ENCODE data around the gene VEPH1. TPM values are rescaled to one million over a fixed set of nuclear protein-coding genes. Genes with fewer than 3 reads are reported as not detected.

VEPH1 gene
- total RNA-seq, 1 experiment from 2014 or later = 27.3 TPM

- no peak overlapping the region for H3K4me2 ChIP-seq (ENCODE audit: low read length)
- no peaks in the 10 kb centered on the region for H3K9me2 ChIP-seq (replicated peaks; ENCODE audit: low read length)
- no peak for ATAC-seq
- no peaks in the 10 kb centered on the region for H4K20me1 ChIP-seq (ENCODE audit: low read length)
- H3F3A ChIP-seq (ENCODE audit: low read length, unreplicated experiment) = no peaks in the 10 kb centered on the region
- no peak overlapping the region for H3K4me3 ChIP-seq (ENCODE audit: low read length)
- H3K9me3 ChIP-seq (ENCODE audit: low read length) = no peaks in the 10 kb centered on the region
- no peaks in the 10 kb centered on the region for H3K27me3 ChIP-seq (ENCODE audit: low read length)
- ChIA-PET CTCF (no interaction called here), POLR2A (ENCODE audit: unreplicated experiment) (no interaction called here)
- DNase-seq = no peak
- H3K36me3 ChIP-seq (ENCODE audit: low read depth, low read length) = no peaks in the 10 kb centered on the region
- H3K4me1 ChIP-seq (ENCODE audit: insufficient read depth, low read length) = peaks cover 17% of the 10 kb centered on the region; the same call in 1 of the 2 replicates
- no TSS peak for BruUV-seq (replicated peaks)
- no peaks in the 10 kb centered on the region for H3K79me2 ChIP-seq (ENCODE audit: low read length)
- H3K9ac ChIP-seq (ENCODE audit: low read length) = no peak overlapping the region
- H3K27ac ChIP-seq (ENCODE audit: low read length) = no peak overlapping the region
- H2AFZ ChIP-seq (ENCODE audit: low read length) = no peak overlapping the region
- TF ChIP-seq EZH2phosphoT487 (IDR thresholded peaks at IDR 0.05; ENCODE audit: borderline replicate concordance, low read length) = no peak
- no peak for TF ChIP-seq EZH2 (IDR thresholded peaks at IDR 0.05; ENCODE audit: low read length, unreplicated experiment)
- TF ChIP-seq, protein P1, sequence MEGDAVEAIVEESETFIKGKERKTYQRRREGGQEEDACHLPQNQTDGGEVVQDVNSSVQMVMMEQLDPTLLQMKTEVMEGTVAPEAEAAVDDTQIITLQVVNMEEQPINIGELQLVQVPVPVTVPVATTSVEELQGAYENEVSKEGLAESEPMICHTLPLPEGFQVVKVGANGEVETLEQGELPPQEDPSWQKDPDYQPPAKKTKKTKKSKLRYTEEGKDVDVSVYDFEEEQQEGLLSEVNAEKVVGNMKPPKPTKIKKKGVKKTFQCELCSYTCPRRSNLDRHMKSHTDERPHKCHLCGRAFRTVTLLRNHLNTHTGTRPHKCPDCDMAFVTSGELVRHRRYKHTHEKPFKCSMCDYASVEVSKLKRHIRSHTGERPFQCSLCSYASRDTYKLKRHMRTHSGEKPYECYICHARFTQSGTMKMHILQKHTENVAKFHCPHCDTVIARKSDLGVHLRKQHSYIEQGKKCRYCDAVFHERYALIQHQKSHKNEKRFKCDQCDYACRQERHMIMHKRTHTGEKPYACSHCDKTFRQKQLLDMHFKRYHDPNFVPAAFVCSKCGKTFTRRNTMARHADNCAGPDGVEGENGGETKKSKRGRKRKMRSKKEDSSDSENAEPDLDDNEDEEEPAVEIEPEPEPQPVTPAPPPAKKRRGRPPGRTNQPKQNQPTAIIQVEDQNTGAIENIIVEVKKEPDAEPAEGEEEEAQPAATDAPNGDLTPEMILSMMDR (conservative IDR thresholded peaks at IDR 0.05; ENCODE audit: low read depth, low read length) = no peak
- intact Hi-C loops (cut with micrococcal nuclease) = no loop called here
These were observed 95.4 kb downstream of the VEPH1 start for GRCh38 chr3:157407769-157408168.

DNA sequence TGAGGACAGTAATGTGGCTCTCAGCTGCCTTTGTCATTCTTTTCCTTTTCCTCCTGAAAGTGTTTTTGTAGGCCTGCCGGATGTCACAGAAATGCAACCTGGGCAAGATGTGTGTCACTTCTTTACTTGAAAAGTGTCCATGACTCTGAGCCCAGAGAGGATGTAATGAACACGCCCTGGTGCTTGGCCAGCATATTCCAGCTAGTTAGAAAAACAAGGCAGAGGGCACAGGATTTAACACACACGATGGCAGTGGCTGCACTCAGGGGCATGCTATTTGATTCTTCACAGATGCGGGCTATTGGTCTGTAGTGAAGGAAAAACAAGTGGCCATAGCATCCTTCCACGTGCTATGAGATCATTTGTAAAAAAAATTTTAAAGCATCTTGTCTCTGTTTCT lies 96.8 kb downstream of the VEPH1 start:
- no peak for TF ChIP-seq EZH2 (IDR thresholded peaks at IDR 0.05; ENCODE audit: low read length, unreplicated experiment)
- TF ChIP-seq EZH2phosphoT487 (IDR thresholded peaks at IDR 0.05; ENCODE audit: borderline replicate concordance, low read length) = no peak
- TF ChIP-seq, protein P1 (conservative IDR thresholded peaks at IDR 0.05; ENCODE audit: low read depth, low read length) = no peak
- intact Hi-C loops (cut with micrococcal nuclease) = no loop called here
- BruUV-seq (replicated peaks) = no TSS peak

GRCh38 chr3:157405457-157405856 lies 97.8 kb downstream of the VEPH1 start:
- H3K4me3 ChIP-seq (ENCODE audit: low read length) = no peak overlapping the region
- TF ChIP-seq, protein P1 (conservative IDR thresholded peaks at IDR 0.05; ENCODE audit: low read depth, low read length) = no peak
- no peak for TF ChIP-seq EZH2 (IDR thresholded peaks at IDR 0.05; ENCODE audit: low read length, unreplicated experiment)
- BruUV-seq (replicated peaks) = no TSS peak
- H3K4me1 ChIP-seq (ENCODE audit: insufficient read depth, low read length) = peaks cover 17% of the 10 kb centered on the region; the same call in 1 of the 2 replicates
- H3K27ac ChIP-seq (ENCODE audit: low read length) = no peak overlapping the region
- no peaks in the 10 kb centered on the region for H3K27me3 ChIP-seq (ENCODE audit: low read length)
- H3K4me2 ChIP-seq (ENCODE audit: low read length) = no peak overlapping the region
- no peaks in the 10 kb centered on the region for H3K9me2 ChIP-seq (replicated peaks; ENCODE audit: low read length)
- no peak overlapping the region for H2AFZ ChIP-seq (ENCODE audit: low read length)
- no peaks in the 10 kb centered on the region for H3K36me3 ChIP-seq (ENCODE audit: low read depth, low read length)
- ATAC-seq (no peak), DNase-seq (peak; percentile 71)
- POLR2A ChIA-PET (ENCODE audit: unreplicated experiment) = no interaction called here
- no peak overlapping the region for H3K9ac ChIP-seq (ENCODE audit: low read length)
- intact Hi-C loops (cut with micrococcal nuclease) = no loop called here
- H3K9me3 ChIP-seq (ENCODE audit: low read length) = no peaks in the 10 kb centered on the region
- no peaks in the 10 kb centered on the region for H3K79me2 ChIP-seq (ENCODE audit: low read length)
- H4K20me1 ChIP-seq (ENCODE audit: low read length) = no peaks in the 10 kb centered on the region
- CTCF ChIA-PET = no interaction called here
- no peaks in the 10 kb centered on the region for H3F3A ChIP-seq (ENCODE audit: low read length, unreplicated experiment)

More for the DNA sequence above, 96.8 kb downstream of the VEPH1 start:
- no peak for ATAC-seq
- Histone ChIP-seq H3K4me3 (ENCODE audit: low read length) (no peak overlapping the region), H3K9me2 (replicated peaks; ENCODE audit: low read length) (no peaks in the 10 kb centered on the region), H3K4me1 (ENCODE audit: insufficient read depth, low read length) (peaks cover 17% of the 10 kb centered on the region; the same call in 1 of the 2 replicates), H3K9ac (ENCODE audit: low read length) (no peak overlapping the region), H3K79me2 (ENCODE audit: low read length) (no peaks in the 10 kb centered on the region), H2AFZ (ENCODE audit: low read length) (no peak overlapping the region), H3K4me2 (ENCODE audit: low read length) (no peak overlapping the region), H3K36me3 (ENCODE audit: low read depth, low read length) (no peaks in the 10 kb centered on the region), H3K27me3 (ENCODE audit: low read length) (no peaks in the 10 kb centered on the region), H4K20me1 (ENCODE audit: low read length) (no peaks in the 10 kb centered on the region), H3K27ac (ENCODE audit: low read length) (no peak overlapping the region), H3F3A (ENCODE audit: low read length, unreplicated experiment) (no peaks in the 10 kb centered on the region), H3K9me3 (ENCODE audit: low read length) (no peaks in the 10 kb centered on the region)
- ChIA-PET CTCF (no interaction called here), POLR2A (ENCODE audit: unreplicated experiment) (no interaction called here)
- no peak for DNase-seq

All from PC-3 (cell line).